Ovary (tissue), 9 donors: Measurements from ENCODE around the gene SLC7A1. TPM values are rescaled to one million over a fixed set of nuclear protein-coding genes. Genes with fewer than 3 reads are reported as not detected.
A peak's percentile ranks its signal among the peaks of the same experiment; 100 is the strongest.

Experiments used
- DNase-seq, 5 donors: peaks; one replicate each; pipeline ENCODE4 v3.0.0-alpha.2; 2019 to 2020
- H3K27ac ChIP-seq, 2 donors: fragments of 200-600 bp; one replicate each; pipeline versions ENCODE4 v1.5.1 to v1.8.0; 2019 to 2022
- H3K27me3 ChIP-seq: fragments of 200-600 bp; one replicate; pipeline ENCODE4 v1.8.0; 2022
- H3K36me3 ChIP-seq: fragments of 200-600 bp; sonication (generic); one replicate; pipeline ENCODE4 v1.5.1; 2019
- H3K4me1 ChIP-seq: one replicate; pipeline ENCODE4 v1.8.1; 2013; ENCODE audit warnings: mild to moderate bottlenecking, moderate library complexity; ENCODE audit not compliant: insufficient read depth
- H3K4me3 ChIP-seq: fragments of 200-600 bp; sonication (generic); one replicate; pipeline ENCODE4 v1.5.1; 2017
- H3K9me3 ChIP-seq, 2 donors: fragments of 200-600 bp in 1 of 2; sonication (generic) in 1 of 2; one replicate each; pipeline versions ENCODE4 v1.5.1 to v1.8.1; 2013 to 2019; ENCODE audit warnings: mild to moderate bottlenecking in 1 of 2, moderate library complexity in 1 of 2
- CTCF ChIP-seq, 3 donors: fragments of 450-650 bp in 2 of 3; fragments of 200-600 bp in 1 of 3; IDR thresholded peaks; one replicate each; pipeline versions ENCODE4 v1.5.1 to v1.8.0; 2016 to 2022; ENCODE audit warnings: antibody characterized with exemption in 3 of 3, mild to moderate bottlenecking in 1 of 3
- EP300 ChIP-seq: sonication (generic); formaldehyde crosslinking; IDR thresholded peaks from one replicate; pipeline ENCODE4 v1.6.1; 2017; ENCODE audit warnings: antibody characterized with exemption
- POLR2A ChIP-seq: fragments of 450-650 bp; IDR thresholded peaks from one replicate; pipeline ENCODE4 v1.6.1; 2017; ENCODE audit warnings: antibody characterized with exemption, mild to moderate bottlenecking, moderate library complexity
- WGBS, 3 donors: extraction: QIAGEN DNeasy Blood & Tissue Kit in 1 of 3; methylation state at CpG; one replicate each; pipeline versions ENCODE4 v1.1.5 to v1.1.7; 2013 to 2017; 5-methylcytosine and 5-hydroxymethylcytosine counted together
- intact Hi-C, 4 donors: fragments of 100-400 bp; cut with DNase I; formaldehyde crosslinking; loops; one replicate each; pipeline versions ENCODE4 v1.11.0 to v1.15.1; 2022 to 2023
- polyA plus RNA-seq, 2 donors: library from polyadenylated mRNA; stranded (reverse); fragments of 200-250 nt in 1 of 2; fragments of 350-450 nt in 1 of 2; fragmentation: Illumina TruSeq in 1 of 2; extraction: RNeasy Lipid Tissue Mini Kit (QIAGEN cat#74804) in 1 of 2; gene quantifications; one replicate each; pipeline ENCODE4 v1.2.3, GENCODE V29; 2013 to 2014
- total RNA-seq, 7 donors: library from RNA; depleted of rRNA in 2 of 7; stranded (reverse); fragments of >200 nt in 2 of 7; fragmentation: NEBNext Ultra II Directional in 3 of 7; extraction: Animal tissue kit (Norgen Biotek cat#: 25700) in 3 of 7; gene quantifications; one replicate each; pipeline versions ENCODE4 v1.1.0 to v1.2.4, GENCODE V29; 2016 to 2023
- donor health status: DM: no; HTN: no; CAD: no; lungs with moderate emphysema.
- donor health status: DM: no; HTN: no; CAD: no.
- donor health status: Bipolar disorder and iron deficiency.
- donor health status: DM: yes; HTN: yes; CAD: no.
- donor health status: DM: no; HTN: no; CAD: no.
- donor health status: DM: yes; HTN: yes; CAD: no.

Gene SLC7A1
- total and polyA plus RNA-seq, 9 donors = 3.3 to 98.7 (median 14.0) TPM

- no peak overlapping the region for H3K27ac ChIP-seq
- 81 to 84% (median 83%) methylated on average over 14 of the region's 14 CpGs for WGBS, 3 donors
- H3K4me3 ChIP-seq = no peak overlapping the region
- no peaks in the 10 kb centered on the region for H3K9me3 ChIP-seq
- H3K4me1 ChIP-seq = no peaks in the 10 kb centered on the region
- intact Hi-C loops = no loop called here
- H3K27me3 ChIP-seq = no peaks in the 10 kb centered on the region
- no peaks in the 10 kb centered on the region for H3K36me3 ChIP-seq
- TF ChIP-seq CTCF (IDR thresholded peaks at IDR 0.05) (no peak), EP300 (no peak), POLR2A (no peak)
- no peak for DNase-seq
Observed at GRCh38 chr13:29489650-29490560, 105.6 kb downstream of the SLC7A1 start.

GRCh38 chr13:29487466-29488454 lies 107.7 kb downstream of the SLC7A1 start:
- Histone ChIP-seq H3K9me3 (no peaks in the 10 kb centered on the region), H3K27ac (no peak overlapping the region), H3K4me1 (no peaks in the 10 kb centered on the region), H3K4me3 (no peak overlapping the region), H3K27me3 (no peaks in the 10 kb centered on the region), H3K36me3 (no peaks in the 10 kb centered on the region)
- peak in 1 of 5 donors; percentile 8 for DNase-seq
- TF ChIP-seq CTCF (IDR thresholded peaks at IDR 0.05) (no peak), POLR2A (no peak), EP300 (no peak)
- 85 to 89% (median 87%) methylated on average over 22 of the region's 22 CpGs for WGBS, 3 donors
- intact Hi-C loops = no loop called here

GRCh38 chr13:29486551-29486950 lies 108.9 kb downstream of the SLC7A1 start:
- peak in 1 of 5 donors; percentile 0 for DNase-seq
- TF ChIP-seq POLR2A = no peak
- no peak for TF ChIP-seq EP300
- no peak for TF ChIP-seq CTCF (IDR thresholded peaks at IDR 0.05)
- Histone ChIP-seq H3K27ac (no peak overlapping the region), H3K27me3 (no peaks in the 10 kb centered on the region), H3K4me1 (no peaks in the 10 kb centered on the region), H3K9me3 (no peaks in the 10 kb centered on the region), H3K4me3 (no peak overlapping the region), H3K36me3 (no peaks in the 10 kb centered on the region)
- intact Hi-C loops = no loop called here
- 10 to 23% (median 12%) methylated on average over 3 of the region's 3 CpGs for WGBS, 3 donors

- no peak for DNase-seq
- no peaks in the 10 kb centered on the region for H3K27me3 ChIP-seq
- no peaks in the 10 kb centered on the region for H3K9me3 ChIP-seq
- 83 to 97% (median 95%) methylated on average over 7 of the region's 7 CpGs for WGBS, 3 donors
- no peak overlapping the region for H3K27ac ChIP-seq
- TF ChIP-seq POLR2A (no peak), EP300 (no peak), CTCF (IDR thresholded peaks at IDR 0.05) (no peak)
- intact Hi-C loops = no loop called here
- peaks cover 4% of the 10 kb centered on the region for H3K4me1 ChIP-seq
- no peaks in the 10 kb centered on the region for H3K36me3 ChIP-seq
- no peak overlapping the region for H3K4me3 ChIP-seq
Observed at GRCh38 chr13:29484796-29485195, 110.7 kb downstream of the SLC7A1 start.
